ENCODE data around the gene ZHX3. TPM values are rescaled to one million over a fixed set of nuclear protein-coding genes. Genes with fewer than 3 reads are reported as not detected.

ZHX3 gene
- total and polyA plus RNA-seq, 2 of the 13 experiments (the other 11 are each of a cell fraction or from before 2014, with no cell fraction given), result 8.4 to 11.7 TPM

DNA sequence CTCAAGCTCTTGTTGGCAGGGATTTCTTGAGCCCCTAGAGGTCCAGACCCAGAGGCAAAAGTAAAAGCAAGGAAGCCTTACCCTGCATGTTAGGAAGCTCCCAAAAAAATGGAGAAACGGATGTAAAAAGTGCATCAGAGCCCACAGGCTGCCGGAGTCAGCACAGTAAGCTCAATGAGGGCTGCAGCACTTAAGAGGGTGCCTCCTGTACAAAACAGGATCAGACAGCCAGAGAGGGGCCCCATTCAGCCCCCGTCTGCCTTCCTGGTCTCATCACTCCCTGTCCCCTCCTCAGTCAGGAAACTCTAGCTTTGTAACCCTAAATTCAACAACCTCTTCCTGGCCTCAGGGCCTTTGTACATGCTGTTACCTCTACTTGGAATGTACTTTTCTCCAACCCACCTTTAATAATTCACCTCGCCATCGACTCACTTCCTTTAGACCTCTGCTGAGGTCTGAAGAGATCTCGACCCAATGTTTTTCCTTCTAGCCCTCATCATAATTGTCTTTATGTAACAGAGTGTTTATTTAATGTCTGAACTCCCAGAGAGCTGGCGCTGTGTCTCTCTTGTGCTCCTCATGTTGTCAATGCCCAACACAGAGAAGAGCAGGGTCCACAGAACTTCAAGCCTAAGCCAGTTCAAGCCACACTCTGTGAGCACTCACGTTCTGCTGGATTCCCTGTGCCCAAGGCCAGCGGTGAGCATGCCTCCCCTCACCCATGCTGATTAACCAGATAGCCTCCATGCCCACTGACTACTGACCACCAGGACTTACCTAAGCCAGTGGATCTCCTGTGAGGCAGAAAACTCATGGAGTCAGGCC lies 183.0 kb downstream of the ZHX3 start (continued):
- TF ChIP-seq, protein P1, sequence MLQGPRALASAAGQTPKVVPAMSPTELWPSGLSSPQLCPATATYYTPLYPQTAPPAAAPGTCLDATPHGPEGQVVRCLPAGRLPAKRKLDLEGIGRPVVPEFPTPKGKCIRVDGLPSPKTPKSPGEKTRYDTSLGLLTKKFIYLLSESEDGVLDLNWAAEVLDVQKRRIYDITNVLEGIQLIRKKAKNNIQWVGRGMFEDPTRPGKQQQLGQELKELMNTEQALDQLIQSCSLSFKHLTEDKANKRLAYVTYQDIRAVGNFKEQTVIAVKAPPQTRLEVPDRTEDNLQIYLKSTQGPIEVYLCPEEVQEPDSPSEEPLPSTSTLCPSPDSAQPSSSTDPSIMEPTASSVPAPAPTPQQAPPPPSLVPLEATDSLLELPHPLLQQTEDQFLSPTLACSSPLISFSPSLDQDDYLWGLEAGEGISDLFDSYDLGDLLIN (CRISPR knock-in tag; IDR thresholded peaks at IDR 0.05; ENCODE audit: borderline replicate concordance), result no peak
- TF ChIP-seq NONO (IDR thresholded peaks at IDR 0.05) (no peak), NONO (CRISPR knock-in tag; conservative IDR thresholded peaks at IDR 0.05) (no peak), TSC22D2 (CRISPR knock-in tag; IDR thresholded peaks at IDR 0.05; ENCODE audit: borderline replicate concordance) (no peak), TGIF2 (CRISPR knock-in tag; IDR thresholded peaks at IDR 0.05) (no peak), SMAD1 (CRISPR knock-in tag; IDR thresholded peaks at IDR 0.05; ENCODE audit: borderline replicate concordance, low read depth) (0 out of 2 replicates have a peak, but pooled peaks have one; percentile 67), SUZ12 (IDR thresholded peaks at IDR 0.05; ENCODE audit: low read depth, low read length) (no peak), STAG1 (CRISPR knock-in tag; IDR thresholded peaks at IDR 0.05) (no peak), ZNF839 (CRISPR knock-in tag; IDR thresholded peaks at IDR 0.05; ENCODE audit: borderline replicate concordance) (peak; percentile 16; the same call in 1 of the 2 replicates), SIX1 (CRISPR knock-in tag; IDR thresholded peaks at IDR 0.05; ENCODE audit: borderline replicate concordance) (no peak), THYN1 (CRISPR knock-in tag; IDR thresholded peaks at IDR 0.05; ENCODE audit: borderline replicate concordance, low read depth) (no peak), ZNF557 (CRISPR knock-in tag; IDR thresholded peaks at IDR 0.05) (no peak), ZNF674 (CRISPR knock-in tag; IDR thresholded peaks at IDR 0.05; ENCODE audit: low read depth) (0 out of 2 replicates have a peak, but pooled peaks have one; percentile 17), ZNF260 (CRISPR knock-in tag; IDR thresholded peaks at IDR 0.05; ENCODE audit: borderline replicate concordance, low read depth) (no peak), FOXA3 (CRISPR knock-in tag; IDR thresholded peaks at IDR 0.05) (0 out of 2 replicates have a peak, but pooled peaks have one; percentile 5), ZNF256 (CRISPR knock-in tag; conservative IDR thresholded peaks at IDR 0.05) (no peak), GTF2F1 (IDR thresholded peaks at IDR 0.05; ENCODE audit: low read length) (no peak), PAF1 (CRISPR knock-in tag; IDR thresholded peaks at IDR 0.05) (no peak)
- TF ChIP-seq, protein P2, sequence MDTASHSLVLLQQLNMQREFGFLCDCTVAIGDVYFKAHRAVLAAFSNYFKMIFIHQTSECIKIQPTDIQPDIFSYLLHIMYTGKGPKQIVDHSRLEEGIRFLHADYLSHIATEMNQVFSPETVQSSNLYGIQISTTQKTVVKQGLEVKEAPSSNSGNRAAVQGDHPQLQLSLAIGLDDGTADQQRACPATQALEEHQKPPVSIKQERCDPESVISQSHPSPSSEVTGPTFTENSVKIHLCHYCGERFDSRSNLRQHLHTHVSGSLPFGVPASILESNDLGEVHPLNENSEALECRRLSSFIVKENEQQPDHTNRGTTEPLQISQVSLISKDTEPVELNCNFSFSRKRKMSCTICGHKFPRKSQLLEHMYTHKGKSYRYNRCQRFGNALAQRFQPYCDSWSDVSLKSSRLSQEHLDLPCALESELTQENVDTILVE (CRISPR knock-in tag; IDR thresholded peaks at IDR 0.05), result no peak
- TF ChIP-seq, protein P3, sequence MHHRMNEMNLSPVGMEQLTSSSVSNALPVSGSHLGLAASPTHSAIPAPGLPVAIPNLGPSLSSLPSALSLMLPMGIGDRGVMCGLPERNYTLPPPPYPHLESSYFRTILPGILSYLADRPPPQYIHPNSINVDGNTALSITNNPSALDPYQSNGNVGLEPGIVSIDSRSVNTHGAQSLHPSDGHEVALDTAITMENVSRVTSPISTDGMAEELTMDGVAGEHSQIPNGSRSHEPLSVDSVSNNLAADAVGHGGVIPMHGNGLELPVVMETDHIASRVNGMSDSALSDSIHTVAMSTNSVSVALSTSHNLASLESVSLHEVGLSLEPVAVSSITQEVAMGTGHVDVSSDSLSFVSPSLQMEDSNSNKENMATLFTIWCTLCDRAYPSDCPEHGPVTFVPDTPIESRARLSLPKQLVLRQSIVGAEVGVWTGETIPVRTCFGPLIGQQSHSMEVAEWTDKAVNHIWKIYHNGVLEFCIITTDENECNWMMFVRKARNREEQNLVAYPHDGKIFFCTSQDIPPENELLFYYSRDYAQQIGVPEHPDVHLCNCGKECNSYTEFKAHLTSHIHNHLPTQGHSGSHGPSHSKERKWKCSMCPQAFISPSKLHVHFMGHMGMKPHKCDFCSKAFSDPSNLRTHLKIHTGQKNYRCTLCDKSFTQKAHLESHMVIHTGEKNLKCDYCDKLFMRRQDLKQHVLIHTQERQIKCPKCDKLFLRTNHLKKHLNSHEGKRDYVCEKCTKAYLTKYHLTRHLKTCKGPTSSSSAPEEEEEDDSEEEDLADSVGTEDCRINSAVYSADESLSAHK (CRISPR knock-in tag; IDR thresholded peaks at IDR 0.05; ENCODE audit: borderline replicate concordance), result no peak
- TF ChIP-seq, protein P4, sequence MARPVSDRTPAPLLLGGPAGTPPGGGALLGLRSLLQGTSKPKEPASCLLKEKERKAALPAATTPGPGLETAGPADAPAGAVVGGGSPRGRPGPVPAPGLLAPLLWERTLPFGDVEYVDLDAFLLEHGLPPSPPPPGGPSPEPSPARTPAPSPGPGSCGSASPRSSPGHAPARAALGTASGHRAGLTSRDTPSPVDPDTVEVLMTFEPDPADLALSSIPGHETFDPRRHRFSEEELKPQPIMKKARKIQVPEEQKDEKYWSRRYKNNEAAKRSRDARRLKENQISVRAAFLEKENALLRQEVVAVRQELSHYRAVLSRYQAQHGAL (CRISPR knock-in tag; IDR thresholded peaks at IDR 0.05; ENCODE audit: not compliant biosample characterization), result no peak
- TF ChIP-seq, protein P5, sequence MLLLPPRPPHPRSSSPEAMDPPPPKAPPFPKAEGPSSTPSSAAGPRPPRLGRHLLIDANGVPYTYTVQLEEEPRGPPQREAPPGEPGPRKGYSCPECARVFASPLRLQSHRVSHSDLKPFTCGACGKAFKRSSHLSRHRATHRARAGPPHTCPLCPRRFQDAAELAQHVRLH (CRISPR knock-in tag; IDR thresholded peaks at IDR 0.05; ENCODE audit: borderline replicate concordance, low read depth), result no peak
- TF ChIP-seq, protein P6, sequence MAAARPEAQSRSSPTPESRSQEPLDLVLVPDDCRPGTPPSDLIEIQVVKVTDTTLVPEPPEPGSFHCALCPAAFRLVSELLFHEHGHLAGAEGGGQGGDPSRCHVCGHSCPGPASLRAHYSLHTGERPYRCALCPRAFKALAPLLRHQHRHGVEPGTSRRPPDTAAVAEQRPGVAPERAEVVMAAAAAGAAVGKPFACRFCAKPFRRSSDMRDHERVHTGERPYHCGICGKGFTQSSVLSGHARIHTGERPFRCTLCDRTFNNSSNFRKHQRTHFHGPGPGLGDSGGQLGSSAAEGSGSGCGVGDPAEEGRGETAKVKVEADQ (CRISPR knock-in tag; IDR thresholded peaks at IDR 0.05; ENCODE audit: borderline replicate concordance), result no peak
